ENCODE results near the gene ACTL7B. TPM values are rescaled to one million over a fixed set of nuclear protein-coding genes. Genes with fewer than 3 reads are reported as not detected.

The ACTL7B gene
- total and polyA plus RNA-seq, 3 experiments from 2014 or later: not detected

DNA sequence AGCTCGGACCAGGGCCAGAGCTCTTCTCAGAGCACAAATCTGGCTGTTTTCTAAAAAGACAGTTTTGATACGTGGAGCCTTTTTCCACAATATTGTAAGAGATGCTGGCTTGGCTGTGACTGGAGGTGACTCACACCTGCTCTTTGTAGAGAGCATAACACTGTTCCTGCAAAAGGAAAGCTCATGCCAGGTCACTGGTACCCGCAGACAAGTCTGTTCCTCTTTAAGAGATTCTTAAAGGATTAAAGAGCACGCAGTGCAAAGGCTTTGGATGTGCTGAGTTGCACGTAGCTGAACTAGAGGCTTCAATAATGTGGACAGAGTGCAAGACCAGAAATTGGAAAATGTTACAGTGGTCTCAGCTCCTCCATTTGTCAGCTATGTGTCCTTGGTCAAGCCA lies 19.0 kb downstream of the ACTL7B start:
- Histone ChIP-seq H3K9me3 (ENCODE audit: low read length) (no peaks in the 10 kb centered on the region), H3K4me1 (ENCODE audit: insufficient read depth, low read length) (no peaks in the 10 kb centered on the region), H3K36me3 (ENCODE audit: insufficient read depth, low read length) (no peaks in the 10 kb centered on the region), H3K4me3 (ENCODE audit: low read length) (no peak overlapping the region), H3K27ac (ENCODE audit: low read depth, low read length) (no peak overlapping the region), H3K27me3 (ENCODE audit: insufficient read depth, low read length, poor library complexity, severe bottlenecking) (no peaks in the 10 kb centered on the region)
- no peaks in the 10 kb centered on the region for H3K4me1 Mint-ChIP-seq
- H3K27me3 Mint-ChIP-seq: peaks cover 3 to 6% of the 10 kb centered on the region in 2 donors
- CTCF ChIA-PET: no interaction called here
- no peaks in the 10 kb centered on the region for H3K9me3 Mint-ChIP-seq
- DNase-seq: no peak
- POLR2A ChIA-PET: no interaction called here
- H3K4me3 Mint-ChIP-seq: no peak overlapping the region
- no peaks in the 10 kb centered on the region for H3K36me3 Mint-ChIP-seq
- no peak overlapping the region for H3K27ac Mint-ChIP-seq

DNA sequence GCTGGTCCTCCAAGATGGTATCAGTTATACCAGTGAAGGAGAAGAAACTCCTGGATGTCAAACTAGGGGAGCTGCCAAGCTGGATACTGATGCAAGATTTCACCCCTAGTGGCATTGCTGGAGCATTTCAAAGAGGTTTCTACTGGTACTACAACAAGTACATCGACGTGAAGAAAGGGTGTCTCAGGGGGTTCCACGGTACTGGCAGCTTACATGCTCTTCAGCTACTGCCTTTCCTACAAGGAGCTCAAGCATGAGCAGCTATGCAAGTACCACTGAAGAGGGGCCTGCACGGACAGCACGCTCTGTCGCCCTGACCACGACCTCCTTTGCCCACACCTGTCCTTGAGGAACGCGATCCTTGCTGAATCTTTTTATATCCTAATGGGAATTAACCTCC lies 19.5 kb downstream of the ACTL7B start:
- Histone ChIP-seq H3K27me3 (ENCODE audit: insufficient read depth, low read length, poor library complexity, severe bottlenecking) (no peaks in the 10 kb centered on the region), H3K9me3 (ENCODE audit: low read length) (no peaks in the 10 kb centered on the region), H3K4me3 (ENCODE audit: low read length) (no peak overlapping the region), H3K27ac (ENCODE audit: low read depth, low read length) (no peak overlapping the region), H3K4me1 (ENCODE audit: insufficient read depth, low read length) (no peaks in the 10 kb centered on the region), H3K36me3 (ENCODE audit: insufficient read depth, low read length) (no peaks in the 10 kb centered on the region)
- no peaks in the 10 kb centered on the region for H3K36me3 Mint-ChIP-seq
- CTCF ChIA-PET: no interaction called here
- POLR2A ChIA-PET: no interaction called here
- H3K27me3 Mint-ChIP-seq: peaks cover 3 to 6% of the 10 kb centered on the region in 2 donors
- no peak overlapping the region for H3K4me3 Mint-ChIP-seq
- H3K4me1 Mint-ChIP-seq: no peaks in the 10 kb centered on the region
- no peaks in the 10 kb centered on the region for H3K9me3 Mint-ChIP-seq
- no peak for DNase-seq
- no peak overlapping the region for H3K27ac Mint-ChIP-seq

DNA sequence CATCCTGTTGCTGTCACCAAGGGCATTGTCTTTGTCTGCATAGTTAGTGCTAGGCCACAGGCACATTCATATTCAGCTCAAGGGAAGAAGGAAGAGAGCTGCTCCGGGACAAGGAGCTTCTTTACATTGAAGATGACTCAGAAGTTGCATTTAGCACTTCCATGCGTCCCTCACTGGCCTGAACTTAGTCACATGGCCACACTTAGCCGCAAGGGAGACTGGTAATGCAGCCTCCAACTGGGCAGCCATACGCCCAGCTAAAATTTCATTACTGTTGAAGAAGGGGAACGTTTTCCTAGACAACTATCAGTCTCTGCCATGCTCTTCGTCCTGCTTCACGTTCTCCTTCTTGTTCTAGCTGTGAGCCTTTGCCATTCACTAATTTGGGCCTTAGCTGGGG lies 20.0 kb downstream of the ACTL7B start:
- H3K9me3 Mint-ChIP-seq: no peaks in the 10 kb centered on the region
- H3K4me3 Mint-ChIP-seq: no peak overlapping the region
- no peak overlapping the region for H3K27ac Mint-ChIP-seq
- no peaks in the 10 kb centered on the region for H3K36me3 Mint-ChIP-seq
- no peaks in the 10 kb centered on the region for H3K4me1 ChIP-seq (ENCODE audit: insufficient read depth, low read length)
- peaks cover 3 to 7% of the 10 kb centered on the region in 2 donors for H3K27me3 Mint-ChIP-seq
- no peak for DNase-seq
- no peaks in the 10 kb centered on the region for H3K36me3 ChIP-seq (ENCODE audit: insufficient read depth, low read length)
- no peaks in the 10 kb centered on the region for H3K9me3 ChIP-seq (ENCODE audit: low read length)
- ChIA-PET CTCF (no interaction called here), POLR2A (no interaction called here)
- no peak overlapping the region for H3K27ac ChIP-seq (ENCODE audit: low read depth, low read length)
- no peak overlapping the region for H3K4me3 ChIP-seq (ENCODE audit: low read length)
- H3K4me1 Mint-ChIP-seq: no peaks in the 10 kb centered on the region
- H3K27me3 ChIP-seq (ENCODE audit: insufficient read depth, low read length, poor library complexity, severe bottlenecking): no peaks in the 10 kb centered on the region

DNA sequence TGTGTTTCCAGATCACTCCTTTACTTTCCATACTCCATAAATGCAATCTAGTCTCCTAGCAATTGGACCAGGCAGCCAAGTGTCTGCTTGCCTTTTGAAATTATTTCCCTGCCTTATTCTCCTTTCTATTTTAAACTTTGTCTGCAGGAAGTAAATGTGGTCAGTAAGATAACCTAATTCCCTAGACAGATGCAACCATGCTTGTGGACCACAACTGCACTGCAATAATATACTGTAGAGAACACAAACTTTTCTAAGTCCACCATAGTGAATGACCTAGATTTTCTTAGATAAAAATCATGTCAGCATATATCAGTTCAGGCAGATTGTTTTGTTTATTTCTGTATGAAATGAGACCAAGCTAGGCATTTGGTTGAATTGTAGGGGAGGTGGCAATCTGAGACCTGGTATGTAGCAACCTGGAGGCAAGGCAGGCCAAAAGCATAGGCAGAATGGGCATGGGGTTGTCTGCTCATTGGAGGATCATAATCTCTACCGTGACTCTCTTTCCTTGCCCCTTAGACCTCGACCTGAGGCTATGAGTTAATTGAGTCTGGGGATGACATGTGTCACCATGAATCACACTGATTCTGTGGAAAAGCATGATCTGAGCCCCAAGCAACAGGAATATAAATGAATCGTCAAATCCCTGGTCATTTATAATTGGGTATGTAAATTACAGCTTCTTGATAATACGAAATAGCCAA lies 20.7 kb downstream of the ACTL7B start:
- CTCF ChIA-PET: no interaction called here

DNA sequence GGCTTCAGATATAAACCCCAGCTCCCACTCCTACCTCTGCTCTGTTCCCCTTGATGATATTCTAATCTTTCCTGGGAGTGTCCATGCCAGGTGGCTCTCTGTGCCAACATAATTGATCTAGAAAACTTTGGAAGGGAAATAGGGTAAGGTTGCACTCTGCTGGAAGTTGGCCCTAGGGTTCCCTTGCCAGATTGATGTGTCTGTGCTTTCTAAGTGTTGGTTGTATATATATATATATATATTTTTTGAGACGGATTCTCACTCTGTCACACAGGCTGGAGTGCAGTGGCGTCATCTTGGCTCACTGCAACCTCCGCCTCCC lies 23.6 kb downstream of the ACTL7B start:
- H3K9me3 Mint-ChIP-seq: no peaks in the 10 kb centered on the region
- H3K27ac ChIP-seq (ENCODE audit: low read depth, low read length): no peak overlapping the region
- H3K4me3 ChIP-seq (ENCODE audit: low read length): no peak overlapping the region
- H3K4me3 Mint-ChIP-seq: no peak overlapping the region
- no peaks in the 10 kb centered on the region for H3K4me1 ChIP-seq (ENCODE audit: insufficient read depth, low read length)
- H3K27me3 ChIP-seq (ENCODE audit: insufficient read depth, low read length, poor library complexity, severe bottlenecking): no peaks in the 10 kb centered on the region
- H3K4me1 Mint-ChIP-seq: no peaks in the 10 kb centered on the region
- H3K27me3 Mint-ChIP-seq: peaks cover 0 to 18% of the 10 kb centered on the region in 2 donors
- ChIA-PET POLR2A (no interaction called here), CTCF (no interaction called here)
- no peak for DNase-seq
- no peak overlapping the region for H3K27ac Mint-ChIP-seq
- H3K36me3 Mint-ChIP-seq: no peaks in the 10 kb centered on the region
- H3K9me3 ChIP-seq (ENCODE audit: low read length): no peaks in the 10 kb centered on the region
- no peaks in the 10 kb centered on the region for H3K36me3 ChIP-seq (ENCODE audit: insufficient read depth, low read length)

More for the DNA sequence above, 20.7 kb downstream of the ACTL7B start:
- H3K4me1 ChIP-seq (ENCODE audit: insufficient read depth, low read length): no peaks in the 10 kb centered on the region
- no peaks in the 10 kb centered on the region for H3K4me1 Mint-ChIP-seq
- H3K27ac ChIP-seq (ENCODE audit: low read depth, low read length): no peak overlapping the region
- no peak overlapping the region for H3K4me3 ChIP-seq (ENCODE audit: low read length)
- no peaks in the 10 kb centered on the region for H3K36me3 Mint-ChIP-seq
- H3K27ac Mint-ChIP-seq: no peak overlapping the region
- H3K27me3 ChIP-seq (ENCODE audit: insufficient read depth, low read length, poor library complexity, severe bottlenecking): no peaks in the 10 kb centered on the region
- H3K9me3 ChIP-seq (ENCODE audit: low read length): no peaks in the 10 kb centered on the region
- no peak for DNase-seq
- POLR2A ChIA-PET: no interaction called here
- peaks cover 3 to 12% of the 10 kb centered on the region in 2 donors for H3K27me3 Mint-ChIP-seq
- H3K36me3 ChIP-seq (ENCODE audit: insufficient read depth, low read length): no peaks in the 10 kb centered on the region
- H3K9me3 Mint-ChIP-seq: no peaks in the 10 kb centered on the region
- no peak overlapping the region for H3K4me3 Mint-ChIP-seq

DNA sequence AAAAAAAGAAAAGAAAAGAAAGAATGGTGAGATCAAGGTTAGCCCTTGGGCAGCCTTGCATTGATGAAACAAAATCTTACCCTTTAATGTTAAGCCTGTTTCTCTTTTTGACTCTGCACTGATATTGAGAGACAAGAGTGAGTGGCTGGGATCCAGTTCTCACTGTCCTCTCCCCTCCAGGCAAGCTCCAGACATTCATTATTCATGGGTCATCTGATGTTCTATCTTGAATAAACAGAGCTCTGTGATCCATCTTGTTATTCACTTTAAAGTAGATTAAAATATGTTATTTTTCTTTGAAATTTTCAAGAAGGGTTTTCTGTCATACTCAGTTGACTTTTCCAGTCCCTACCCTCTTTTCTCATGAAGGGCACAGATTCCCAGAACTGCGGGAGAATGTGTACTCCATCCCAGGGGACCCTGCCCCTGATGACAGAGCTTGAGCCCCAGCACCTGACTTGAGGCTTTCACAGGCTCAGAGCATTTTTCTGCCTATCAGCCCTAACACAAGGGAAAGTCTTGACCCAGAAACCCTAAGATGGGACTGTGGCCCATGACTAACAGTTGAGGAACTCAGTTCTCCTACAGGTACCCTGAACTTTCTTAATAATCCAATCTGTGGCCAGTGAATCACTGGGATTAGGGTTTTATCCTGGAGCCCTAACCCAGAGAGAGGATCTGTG lies 24.1 kb downstream of the ACTL7B start:
- POLR2A ChIA-PET: no interaction called here
- Mint-ChIP-seq H3K27ac (no peak overlapping the region), H3K36me3 (no peaks in the 10 kb centered on the region), H3K27me3 (peaks cover 0 to 18% of the 10 kb centered on the region in 2 donors), H3K9me3 (no peaks in the 10 kb centered on the region), H3K4me3 (no peak overlapping the region), H3K4me1 (no peaks in the 10 kb centered on the region)
- Histone ChIP-seq H3K4me1 (ENCODE audit: insufficient read depth, low read length) (no peaks in the 10 kb centered on the region), H3K4me3 (ENCODE audit: low read length) (no peak overlapping the region), H3K36me3 (ENCODE audit: insufficient read depth, low read length) (no peaks in the 10 kb centered on the region), H3K27me3 (ENCODE audit: insufficient read depth, low read length, poor library complexity, severe bottlenecking) (no peaks in the 10 kb centered on the region), H3K9me3 (ENCODE audit: low read length) (no peaks in the 10 kb centered on the region), H3K27ac (ENCODE audit: low read depth, low read length) (no peak overlapping the region)
- no peak for DNase-seq
- CTCF ChIA-PET: no interaction called here

DNA sequence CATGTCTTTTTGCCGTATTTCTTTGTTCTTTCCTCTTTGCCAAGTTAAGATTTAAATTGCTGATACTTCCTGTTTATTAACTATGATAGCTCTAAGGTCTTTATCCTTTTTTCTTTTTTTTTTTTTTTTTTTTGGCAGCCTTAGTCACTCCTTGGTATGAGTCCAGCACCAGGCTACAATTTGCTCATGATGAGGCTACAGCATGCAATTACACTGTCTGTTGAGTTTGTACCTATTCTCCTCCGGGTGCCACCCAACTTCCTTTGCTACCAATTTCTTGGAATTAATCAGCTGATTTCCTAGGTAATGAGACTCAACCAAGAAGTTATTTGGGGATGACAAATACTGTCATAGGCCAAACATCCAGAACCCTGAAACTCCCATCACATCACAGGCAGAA lies 25.5 kb downstream of the ACTL7B start:
- Histone ChIP-seq H3K4me1 (ENCODE audit: insufficient read depth, low read length) (no peaks in the 10 kb centered on the region), H3K27me3 (ENCODE audit: insufficient read depth, low read length, poor library complexity, severe bottlenecking) (no peaks in the 10 kb centered on the region), H3K9me3 (ENCODE audit: low read length) (no peaks in the 10 kb centered on the region), H3K27ac (ENCODE audit: low read depth, low read length) (no peak overlapping the region), H3K4me3 (ENCODE audit: low read length) (no peak overlapping the region), H3K36me3 (ENCODE audit: insufficient read depth, low read length) (no peaks in the 10 kb centered on the region)
- H3K4me1 Mint-ChIP-seq: no peaks in the 10 kb centered on the region
- POLR2A ChIA-PET: no interaction called here
- no peak overlapping the region for H3K27ac Mint-ChIP-seq
- CTCF ChIA-PET: no interaction called here
- H3K4me3 Mint-ChIP-seq: no peak overlapping the region
- H3K36me3 Mint-ChIP-seq: no peaks in the 10 kb centered on the region
- H3K27me3 Mint-ChIP-seq: peaks cover 0 to 23% of the 10 kb centered on the region in 2 donors
- no peak for DNase-seq
- no peaks in the 10 kb centered on the region for H3K9me3 Mint-ChIP-seq

DNA sequence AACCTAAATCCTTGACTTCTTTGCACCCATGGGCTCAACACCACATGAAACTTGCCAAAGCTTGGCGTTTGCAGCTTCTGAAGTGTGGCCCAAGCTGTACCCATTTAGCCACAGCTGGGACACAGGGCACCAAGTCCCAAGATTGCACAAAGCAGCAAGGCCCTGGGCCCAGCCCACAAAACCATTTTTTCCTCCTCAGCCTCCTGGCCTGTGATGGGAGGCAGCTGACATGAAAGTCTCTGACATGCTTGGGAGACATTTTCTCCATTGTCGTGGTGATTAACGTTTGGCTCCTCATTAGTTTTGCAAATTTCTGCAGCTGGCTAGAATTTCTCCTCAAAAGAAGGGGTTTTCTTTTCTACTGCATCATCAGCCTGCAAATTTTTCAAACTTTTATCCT lies 32.0 kb downstream of the ACTL7B start:
- CTCF ChIA-PET: no interaction called here

More for the DNA sequence above, 32.0 kb downstream of the ACTL7B start:
- no peaks in the 10 kb centered on the region for H3K4me1 Mint-ChIP-seq
- no peak overlapping the region for H3K4me3 ChIP-seq (ENCODE audit: low read length)
- peaks cover 0 to 1% (median 0%) of the 10 kb centered on the region in 3 donors for H3K36me3 Mint-ChIP-seq
- no peak for DNase-seq
- H3K9me3 ChIP-seq (ENCODE audit: low read length): no peaks in the 10 kb centered on the region
- H3K9me3 Mint-ChIP-seq: peaks cover 0 to 16% (median 9%) of the 10 kb centered on the region in 5 donors
- no peaks in the 10 kb centered on the region for H3K27me3 ChIP-seq (ENCODE audit: insufficient read depth, low read length, poor library complexity, severe bottlenecking)
- H3K4me3 Mint-ChIP-seq: no peak overlapping the region
- no peaks in the 10 kb centered on the region for H3K4me1 ChIP-seq (ENCODE audit: insufficient read depth, low read length)
- peaks cover 2 to 11% of the 10 kb centered on the region in 2 donors for H3K27me3 Mint-ChIP-seq
- H3K27ac Mint-ChIP-seq: no peak overlapping the region
- H3K36me3 ChIP-seq (ENCODE audit: insufficient read depth, low read length): no peaks in the 10 kb centered on the region
- no peak overlapping the region for H3K27ac ChIP-seq (ENCODE audit: low read depth, low read length)
- POLR2A ChIA-PET: no interaction called here

All from CD8-positive, alpha-beta memory T cell (primary cell).